SK-N-SH (cell line): ENCODE data around the gene USP10. TPM values are rescaled to one million over a fixed set of nuclear protein-coding genes. Genes with fewer than 3 reads are reported as not detected.

Experiments used
- CTCF ChIA-PET: fragments of 300-600, 350-600 bp; formaldehyde crosslinking; extraction: SDS; loops from one replicate; lab custom pipeline; 2021; lab: Yijun Ruan, JAX
- POLR2A ChIA-PET: fragments of 350-600 bp; sonication (Branson Sonifier 250); formaldehyde crosslinking; extraction: SDS; loops from one replicate; lab custom pipeline; 2020; ENCODE audit warnings: antibody characterized with exemption, inconsistent platforms; lab: Yijun Ruan, JAX
- DNase-seq: peaks from one replicate; pipeline ENCODE4 v3.0.0; 2012
- H2AFZ ChIP-seq: fragments of 200-600 bp; sonication (generic); 2 replicates; pipeline ENCODE4 v1.8.1; 2016; ENCODE audit warnings: antibody characterized with exemption, mild to moderate bottlenecking, low read depth
- H3F3A ChIP-seq: fragments of 200-600 bp; sonication (generic); replicated peaks from 2 replicates; pipeline ENCODE3; 2016; ENCODE audit warnings: antibody characterized with exemption, mild to moderate bottlenecking; ENCODE audit not compliant: insufficient read depth
- H3K27ac ChIP-seq, 2 experiments: fragments of 200-500 bp in 1 of 2; fragments of 200-600 bp in 1 of 2; sonication (Bioruptor generic) in 1 of 2; sonication (generic), shearing (Covaris generic) in 1 of 2; 2 replicates each; pipeline versions ENCODE4 v1.5.1 to v1.6.1; 2014 to 2016; ENCODE audit warnings: low read depth in 2 of 2, inconsistent platforms in 1 of 2, low read length in 1 of 2, mild to moderate bottlenecking in 1 of 2, mixed read lengths in 1 of 2
- H3K27me3 ChIP-seq: fragments of 200-600 bp; sonication (generic), shearing (Covaris generic); 2 replicates; pipeline ENCODE4 v1.6.1; 2016; ENCODE audit warnings: mixed run types; ENCODE audit not compliant: insufficient read depth
- H3K36me3 ChIP-seq, 2 experiments: fragments of 200-500 bp in 1 of 2; fragments of 200-600 bp in 1 of 2; sonication (Bioruptor generic) in 1 of 2; sonication (generic) in 1 of 2; replicated peaks in 1 of 2; 2 replicates each; pipeline versions ENCODE3 to v1.5.1; 2014 to 2016; ENCODE audit warnings: low read length in 1 of 2, mild to moderate bottlenecking in 1 of 2; ENCODE audit not compliant: insufficient read depth in 2 of 2, control insufficient read depth in 1 of 2
- H3K4me1 ChIP-seq, 2 experiments: fragments of 200-500 bp in 1 of 2; fragments of 200-600 bp in 1 of 2; sonication (Bioruptor generic) in 1 of 2; sonication (generic), shearing (Covaris generic) in 1 of 2; 2 replicates each; pipeline versions ENCODE4 v1.5.1 to v1.6.1; 2014 to 2016; ENCODE audit warnings: low read depth in 1 of 2, low read length in 1 of 2, mixed run types in 1 of 2; ENCODE audit not compliant: insufficient read depth in 2 of 2, control insufficient read depth in 1 of 2
- H3K4me2 ChIP-seq: fragments of 200-600 bp; sonication (generic), shearing (Covaris generic); 2 replicates; pipeline ENCODE4 v1.6.1; 2017; ENCODE audit warnings: mixed run types
- H3K4me3 ChIP-seq, 2 experiments: fragments of 200-500 bp in 1 of 2; fragments of 200-600 bp in 1 of 2; sonication (Bioruptor generic) in 1 of 2; sonication (generic), shearing (Covaris generic) in 1 of 2; 2 replicates each; pipeline versions ENCODE4 v1.5.1 to v1.8.1; 2014 to 2016; ENCODE audit warnings: low read depth in 2 of 2, inconsistent platforms in 1 of 2, low read length in 1 of 2, mild to moderate bottlenecking in 1 of 2, mixed read lengths in 1 of 2, moderate library complexity in 1 of 2
- H3K79me2 ChIP-seq: fragments of 200-600 bp; sonication (generic); 2 replicates; pipeline ENCODE4 v1.8.1; 2017; ENCODE audit warnings: mild to moderate bottlenecking; ENCODE audit not compliant: insufficient read depth
- H3K9ac ChIP-seq: fragments of 200-600 bp; sonication (generic); 2 replicates; pipeline ENCODE4 v1.6.1; 2017; ENCODE audit warnings: mixed run types
- H3K9me2 ChIP-seq: fragments of 200-600 bp; sonication (generic); 2 replicates; pipeline ENCODE4 v1.6.1; 2017; ENCODE audit warnings: mixed run types
- H3K9me3 ChIP-seq: fragments of 200-600 bp; sonication (generic); 2 replicates; pipeline ENCODE4 v1.6.1; 2017; ENCODE audit warnings: mixed run types, mild to moderate bottlenecking, moderate library complexity
- H4K20me1 ChIP-seq: fragments of 200-600 bp; sonication (generic); 2 replicates; pipeline ENCODE4 v1.6.1; 2017; ENCODE audit warnings: mild to moderate bottlenecking, mixed run types; ENCODE audit not compliant: insufficient read depth
- EP300 ChIP-seq, 2 experiments: IDR thresholded peaks; 2 replicates each; pipeline versions ENCODE4 v1.4.0 to v1.6.1; 2012; ENCODE audit warnings: borderline replicate concordance in 1 of 2, low read depth in 1 of 2, low read length in 1 of 2
- EZH2phosphoT487 ChIP-seq: fragments of 200-600 bp; sonication (generic); IDR thresholded peaks from 2 replicates; pipeline ENCODE4 v1.6.1; 2017; ENCODE audit warnings: low read depth, mixed run types, mild to moderate bottlenecking, antibody characterized with exemption, moderate library complexity, borderline replicate concordance
- FOXJ3 ChIP-seq: sonication (generic); formaldehyde crosslinking; IDR thresholded peaks from 2 replicates; pipeline ENCODE4 v1.5.1; 2020; ENCODE audit warnings: mild to moderate bottlenecking, missing genetic modification reagents
- FOXM1 ChIP-seq: IDR thresholded peaks from 2 replicates; pipeline ENCODE4 v1.4.0; 2012; ENCODE audit warnings: low read depth, mild to moderate bottlenecking
- GABPA ChIP-seq: IDR thresholded peaks from 2 replicates; pipeline ENCODE4 v1.4.0; 2012; ENCODE audit warnings: low read depth, mild to moderate bottlenecking
- JUND ChIP-seq: IDR thresholded peaks from 2 replicates; pipeline ENCODE4 v1.4.0; 2012
- MXI1 ChIP-seq: IDR thresholded peaks from 2 replicates; pipeline ENCODE4 v1.6.1; 2012; ENCODE audit warnings: mild to moderate bottlenecking, low read depth, low read length, improper control_type of control experiment
- NRF1 ChIP-seq: IDR thresholded peaks from 2 replicates; pipeline ENCODE4 v1.6.1; 2012; ENCODE audit warnings: low read depth, mild to moderate bottlenecking, low read length
- RAD21 ChIP-seq: IDR thresholded peaks from 2 replicates; pipeline ENCODE4 v1.6.1; 2012; ENCODE audit warnings: mild to moderate bottlenecking, low read length
- RFX5 ChIP-seq: IDR thresholded peaks from 2 replicates; pipeline ENCODE4 v1.6.1; 2012; ENCODE audit warnings: mild to moderate bottlenecking, improper control_type of control experiment, low read length
- SMC3 ChIP-seq: IDR thresholded peaks from 2 replicates; pipeline ENCODE4 v1.6.1; 2012; ENCODE audit warnings: low read depth, low read length, improper control_type of control experiment
- TAF1 ChIP-seq: IDR thresholded peaks from 2 replicates; pipeline ENCODE4 v1.6.1; 2012; ENCODE audit warnings: low read depth, mild to moderate bottlenecking, low read length, moderate library complexity, borderline replicate concordance
- TEAD4 ChIP-seq: IDR thresholded peaks from 2 replicates; pipeline ENCODE4 v1.4.0; 2012; ENCODE audit warnings: mild to moderate bottlenecking, borderline replicate concordance; ENCODE audit not compliant: insufficient read depth
- WGBS: methylation state at CpG from one replicate; pipeline ENCODE4 v1.1.6; 2017; ENCODE audit warnings: low lambda C conversion rate; 5-methylcytosine and 5-hydroxymethylcytosine counted together
- polyA plus RNA-seq, 3 experiments: library from polyadenylated mRNA; depleted of rRNA; stranded (reverse); fragments of >200 nt; gene quantifications; 2 replicates each; pipeline ENCODE4 v1.2.3, GENCODE V29; 2012
- TF ChIP-seq, protein P1 (sequence below): IDR thresholded peaks from 2 replicates; pipeline ENCODE4 v1.6.1; 2012; ENCODE audit warnings: mild to moderate bottlenecking, low read depth, low read length, moderate library complexity
- TF ChIP-seq, protein P2 (sequence below): IDR thresholded peaks from 2 replicates; pipeline ENCODE4 v1.4.0; 2012; ENCODE audit warnings: low read depth
- TF ChIP-seq, protein P3 (sequence below): fragments of 150-350 bp; IDR thresholded peaks from 2 replicates; pipeline ENCODE4 v1.6.1; 2016; ENCODE audit warnings: mild to moderate bottlenecking, low read depth, low read length
- TF ChIP-seq, protein P4 (sequence below): IDR thresholded peaks from 2 replicates; pipeline ENCODE4 v1.4.0; 2012; ENCODE audit warnings: low read depth, borderline replicate concordance
- TF ChIP-seq, protein P5 (sequence below): fragments of 150-350 bp; IDR thresholded peaks from 2 replicates; pipeline ENCODE4 v1.6.1; 2017; ENCODE audit warnings: antibody characterized with exemption, low read length, low read depth, borderline replicate concordance
- TF ChIP-seq, protein P6 (sequence below): IDR thresholded peaks from 2 replicates; pipeline ENCODE4 v1.4.0; 2012; ENCODE audit warnings: low read depth, borderline replicate concordance
- TF ChIP-seq, protein P7 (sequence below): IDR thresholded peaks from 2 replicates; pipeline ENCODE4; 2012

USP10 gene
- polyA plus RNA-seq, 1 of the 3 experiments (the other 2 are of a cell fraction) = 49.2 TPM

DNA sequence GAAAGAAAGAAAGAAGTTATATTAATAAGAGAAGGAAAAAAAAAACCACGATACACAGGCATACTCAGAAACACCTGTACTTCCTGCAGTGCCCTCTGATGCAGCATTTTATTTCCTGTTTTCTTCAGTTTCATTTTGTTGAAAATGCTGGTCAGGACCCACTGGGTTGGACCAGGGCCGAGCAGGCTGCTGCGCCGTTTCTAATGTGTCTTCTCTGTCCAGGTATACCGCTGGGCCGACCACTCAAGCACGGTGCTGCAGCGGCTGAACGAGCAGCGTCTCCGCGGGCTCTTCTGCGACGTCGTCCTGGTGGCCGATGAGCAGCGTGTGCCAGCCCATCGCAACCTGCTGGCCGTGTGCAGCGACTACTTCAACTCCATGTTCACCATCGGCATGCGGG is 43.2 kb upstream of the USP10 start:
- no peaks in the 10 kb centered on the region for H3F3A ChIP-seq
- no peaks in the 10 kb centered on the region for H3K4me1 ChIP-seq
- TF ChIP-seq SMC3 (no peak), FOXM1 (no peak), NRF1 (no peak), FOXJ3 (CRISPR knock-in tag) (no peak), JUND (no peak), EP300 (IDR thresholded peaks at IDR 0.05; ENCODE audit: borderline replicate concordance in 1 of 2, low read depth in 1 of 2, low read length in 1 of 2) (no peak), RAD21 (no peak), EZH2phosphoT487 (no peak), TEAD4 (no peak), GABPA (no peak), RFX5 (no peak), TAF1 (no peak), MXI1 (no peak)
- TF ChIP-seq, protein P1, sequence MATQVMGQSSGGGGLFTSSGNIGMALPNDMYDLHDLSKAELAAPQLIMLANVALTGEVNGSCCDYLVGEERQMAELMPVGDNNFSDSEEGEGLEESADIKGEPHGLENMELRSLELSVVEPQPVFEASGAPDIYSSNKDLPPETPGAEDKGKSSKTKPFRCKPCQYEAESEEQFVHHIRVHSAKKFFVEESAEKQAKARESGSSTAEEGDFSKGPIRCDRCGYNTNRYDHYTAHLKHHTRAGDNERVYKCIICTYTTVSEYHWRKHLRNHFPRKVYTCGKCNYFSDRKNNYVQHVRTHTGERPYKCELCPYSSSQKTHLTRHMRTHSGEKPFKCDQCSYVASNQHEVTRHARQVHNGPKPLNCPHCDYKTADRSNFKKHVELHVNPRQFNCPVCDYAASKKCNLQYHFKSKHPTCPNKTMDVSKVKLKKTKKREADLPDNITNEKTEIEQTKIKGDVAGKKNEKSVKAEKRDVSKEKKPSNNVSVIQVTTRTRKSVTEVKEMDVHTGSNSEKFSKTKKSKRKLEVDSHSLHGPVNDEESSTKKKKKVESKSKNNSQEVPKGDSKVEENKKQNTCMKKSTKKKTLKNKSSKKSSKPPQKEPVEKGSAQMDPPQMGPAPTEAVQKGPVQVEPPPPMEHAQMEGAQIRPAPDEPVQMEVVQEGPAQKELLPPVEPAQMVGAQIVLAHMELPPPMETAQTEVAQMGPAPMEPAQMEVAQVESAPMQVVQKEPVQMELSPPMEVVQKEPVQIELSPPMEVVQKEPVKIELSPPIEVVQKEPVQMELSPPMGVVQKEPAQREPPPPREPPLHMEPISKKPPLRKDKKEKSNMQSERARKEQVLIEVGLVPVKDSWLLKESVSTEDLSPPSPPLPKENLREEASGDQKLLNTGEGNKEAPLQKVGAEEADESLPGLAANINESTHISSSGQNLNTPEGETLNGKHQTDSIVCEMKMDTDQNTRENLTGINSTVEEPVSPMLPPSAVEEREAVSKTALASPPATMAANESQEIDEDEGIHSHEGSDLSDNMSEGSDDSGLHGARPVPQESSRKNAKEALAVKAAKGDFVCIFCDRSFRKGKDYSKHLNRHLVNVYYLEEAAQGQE = no peak
- TF ChIP-seq, protein P2, sequence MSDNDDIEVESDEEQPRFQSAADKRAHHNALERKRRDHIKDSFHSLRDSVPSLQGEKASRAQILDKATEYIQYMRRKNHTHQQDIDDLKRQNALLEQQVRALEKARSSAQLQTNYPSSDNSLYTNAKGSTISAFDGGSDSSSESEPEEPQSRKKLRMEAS = no peak
- TF ChIP-seq, protein P3, sequence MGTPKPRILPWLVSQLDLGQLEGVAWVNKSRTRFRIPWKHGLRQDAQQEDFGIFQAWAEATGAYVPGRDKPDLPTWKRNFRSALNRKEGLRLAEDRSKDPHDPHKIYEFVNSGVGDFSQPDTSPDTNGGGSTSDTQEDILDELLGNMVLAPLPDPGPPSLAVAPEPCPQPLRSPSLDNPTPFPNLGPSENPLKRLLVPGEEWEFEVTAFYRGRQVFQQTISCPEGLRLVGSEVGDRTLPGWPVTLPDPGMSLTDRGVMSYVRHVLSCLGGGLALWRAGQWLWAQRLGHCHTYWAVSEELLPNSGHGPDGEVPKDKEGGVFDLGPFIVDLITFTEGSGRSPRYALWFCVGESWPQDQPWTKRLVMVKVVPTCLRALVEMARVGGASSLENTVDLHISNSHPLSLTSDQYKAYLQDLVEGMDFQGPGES = no peak
- TF ChIP-seq, protein P4, sequence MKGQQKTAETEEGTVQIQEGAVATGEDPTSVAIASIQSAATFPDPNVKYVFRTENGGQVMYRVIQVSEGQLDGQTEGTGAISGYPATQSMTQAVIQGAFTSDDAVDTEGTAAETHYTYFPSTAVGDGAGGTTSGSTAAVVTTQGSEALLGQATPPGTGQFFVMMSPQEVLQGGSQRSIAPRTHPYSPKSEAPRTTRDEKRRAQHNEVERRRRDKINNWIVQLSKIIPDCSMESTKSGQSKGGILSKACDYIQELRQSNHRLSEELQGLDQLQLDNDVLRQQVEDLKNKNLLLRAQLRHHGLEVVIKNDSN = no peak
- TF ChIP-seq, protein P5, sequence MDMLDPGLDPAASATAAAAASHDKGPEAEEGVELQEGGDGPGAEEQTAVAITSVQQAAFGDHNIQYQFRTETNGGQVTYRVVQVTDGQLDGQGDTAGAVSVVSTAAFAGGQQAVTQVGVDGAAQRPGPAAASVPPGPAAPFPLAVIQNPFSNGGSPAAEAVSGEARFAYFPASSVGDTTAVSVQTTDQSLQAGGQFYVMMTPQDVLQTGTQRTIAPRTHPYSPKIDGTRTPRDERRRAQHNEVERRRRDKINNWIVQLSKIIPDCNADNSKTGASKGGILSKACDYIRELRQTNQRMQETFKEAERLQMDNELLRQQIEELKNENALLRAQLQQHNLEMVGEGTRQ = no peak
- TF ChIP-seq, protein P6, sequence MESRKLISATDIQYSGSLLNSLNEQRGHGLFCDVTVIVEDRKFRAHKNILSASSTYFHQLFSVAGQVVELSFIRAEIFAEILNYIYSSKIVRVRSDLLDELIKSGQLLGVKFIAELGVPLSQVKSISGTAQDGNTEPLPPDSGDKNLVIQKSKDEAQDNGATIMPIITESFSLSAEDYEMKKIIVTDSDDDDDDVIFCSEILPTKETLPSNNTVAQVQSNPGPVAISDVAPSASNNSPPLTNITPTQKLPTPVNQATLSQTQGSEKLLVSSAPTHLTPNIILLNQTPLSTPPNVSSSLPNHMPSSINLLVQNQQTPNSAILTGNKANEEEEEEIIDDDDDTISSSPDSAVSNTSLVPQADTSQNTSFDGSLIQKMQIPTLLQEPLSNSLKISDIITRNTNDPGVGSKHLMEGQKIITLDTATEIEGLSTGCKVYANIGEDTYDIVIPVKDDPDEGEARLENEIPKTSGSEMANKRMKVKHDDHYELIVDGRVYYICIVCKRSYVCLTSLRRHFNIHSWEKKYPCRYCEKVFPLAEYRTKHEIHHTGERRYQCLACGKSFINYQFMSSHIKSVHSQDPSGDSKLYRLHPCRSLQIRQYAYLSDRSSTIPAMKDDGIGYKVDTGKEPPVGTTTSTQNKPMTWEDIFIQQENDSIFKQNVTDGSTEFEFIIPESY = no peak
- TF ChIP-seq, protein P7, sequence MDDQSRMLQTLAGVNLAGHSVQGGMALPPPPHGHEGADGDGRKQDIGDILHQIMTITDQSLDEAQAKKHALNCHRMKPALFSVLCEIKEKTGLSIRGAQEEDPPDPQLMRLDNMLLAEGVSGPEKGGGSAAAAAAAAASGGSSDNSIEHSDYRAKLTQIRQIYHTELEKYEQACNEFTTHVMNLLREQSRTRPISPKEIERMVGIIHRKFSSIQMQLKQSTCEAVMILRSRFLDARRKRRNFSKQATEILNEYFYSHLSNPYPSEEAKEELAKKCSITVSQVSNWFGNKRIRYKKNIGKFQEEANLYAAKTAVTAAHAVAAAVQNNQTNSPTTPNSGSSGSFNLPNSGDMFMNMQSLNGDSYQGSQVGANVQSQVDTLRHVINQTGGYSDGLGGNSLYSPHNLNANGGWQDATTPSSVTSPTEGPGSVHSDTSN = no peak
- H2AFZ ChIP-seq = no peak overlapping the region
- H3K4me2 ChIP-seq = no peak overlapping the region
- peaks cover 27 to 41% of the 10 kb centered on the region in 2 experiments for H3K36me3 ChIP-seq
- POLR2A ChIA-PET = no interaction called here
- no peak overlapping the region for H3K4me3 ChIP-seq
- no peaks in the 10 kb centered on the region for H3K27me3 ChIP-seq
- H4K20me1 ChIP-seq = 0 out of 2 replicates have a peak, but pooled peaks cover 3% of the 10 kb centered on the region
- H3K79me2 ChIP-seq = peaks cover 48% of the 10 kb centered on the region; the same call in 1 of the 2 replicates
- no peak for DNase-seq
- no peak overlapping the region for H3K27ac ChIP-seq
- no peaks in the 10 kb centered on the region for H3K9me3 ChIP-seq
- WGBS = 94% methylated on average over 21 of the region's 22 CpGs
- CTCF ChIA-PET = interaction anchor here (1.0 to 1.2 kb wide), 2 partner anchors 15 to 69 kb away, joined by 4 to 5 read pairs; no protein-coding TSS in a partner anchor
- no peaks in the 10 kb centered on the region for H3K9me2 ChIP-seq
- H3K9ac ChIP-seq = no peak overlapping the region
